HG02678 (cell line): ENCODE results near the gene MARK4.
"Not testable (repeated sequence)": the region's sequence is repeated elsewhere in the genome, so short reads cannot be mapped to it uniquely, and the experiment has no call there.

Experiments
- ATAC-seq: cut with Tn5 transposase; IDR thresholded peaks from one replicate; pipeline ENCODE4 v1.9.1; 2021; ENCODE audit warnings: mild to moderate bottlenecking, moderate library complexity; ENCODE audit not compliant: unreplicated experiment

MARK4 gene

DNA sequence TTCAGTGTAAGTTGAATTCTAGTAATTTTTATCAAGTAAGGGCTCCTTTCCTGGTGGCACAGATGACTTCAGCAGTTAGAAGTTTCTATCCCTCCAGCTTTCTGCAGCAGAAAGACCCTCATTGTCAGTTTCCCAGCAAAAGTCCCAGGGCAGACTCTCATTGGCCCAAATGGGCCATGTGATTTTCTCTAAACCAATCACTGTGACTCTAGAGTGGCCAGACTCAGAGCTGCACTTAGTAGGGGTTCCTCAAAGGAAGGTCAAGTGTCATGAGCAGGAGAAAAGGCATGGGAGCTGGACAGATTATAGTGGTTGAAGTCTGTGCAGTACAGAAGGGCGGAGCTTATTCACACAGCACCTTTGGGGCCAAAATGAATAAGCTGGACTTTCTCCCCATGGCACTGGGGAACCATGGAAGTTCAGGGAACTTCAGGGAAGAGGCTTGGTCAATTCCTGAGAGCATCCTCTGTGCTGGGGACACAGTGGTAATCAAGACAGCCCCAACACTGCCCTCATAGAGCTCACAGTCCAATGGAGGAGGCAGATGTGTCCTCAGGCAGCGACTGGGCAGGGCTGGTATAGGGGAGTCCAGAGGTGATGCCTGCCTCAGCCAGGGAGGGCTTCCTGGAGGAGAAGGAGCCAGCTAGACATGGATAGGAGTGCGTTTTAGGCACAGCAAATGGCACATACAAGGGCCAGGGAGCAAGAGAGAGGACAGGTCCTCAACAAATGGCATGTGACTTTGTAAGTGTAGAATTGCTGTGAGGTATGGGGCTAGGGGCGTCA, 53.3 kb downstream of the MARK4 start:
- ATAC-seq = no peak

DNA sequence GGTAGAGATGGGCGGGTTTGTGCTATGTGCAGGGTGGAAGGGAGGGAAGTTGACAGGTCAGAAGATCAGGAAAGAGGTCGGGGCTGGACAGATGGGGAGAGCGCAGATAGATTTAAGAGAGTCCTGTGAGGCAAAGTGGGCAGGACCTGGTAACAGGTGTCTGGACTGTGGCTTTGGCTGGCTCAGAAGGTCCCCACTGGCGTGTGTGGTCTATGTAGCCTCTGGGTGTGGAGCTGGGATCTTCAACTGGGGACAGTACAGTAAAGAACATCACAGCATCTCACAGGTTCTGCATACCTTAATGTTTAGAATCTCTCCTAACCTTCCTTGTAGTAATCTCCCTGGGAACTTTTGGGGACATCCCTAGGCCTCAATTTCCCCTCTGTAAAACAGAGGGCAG, 53.9 kb downstream of the MARK4 start:
- ATAC-seq = no peak

DNA sequence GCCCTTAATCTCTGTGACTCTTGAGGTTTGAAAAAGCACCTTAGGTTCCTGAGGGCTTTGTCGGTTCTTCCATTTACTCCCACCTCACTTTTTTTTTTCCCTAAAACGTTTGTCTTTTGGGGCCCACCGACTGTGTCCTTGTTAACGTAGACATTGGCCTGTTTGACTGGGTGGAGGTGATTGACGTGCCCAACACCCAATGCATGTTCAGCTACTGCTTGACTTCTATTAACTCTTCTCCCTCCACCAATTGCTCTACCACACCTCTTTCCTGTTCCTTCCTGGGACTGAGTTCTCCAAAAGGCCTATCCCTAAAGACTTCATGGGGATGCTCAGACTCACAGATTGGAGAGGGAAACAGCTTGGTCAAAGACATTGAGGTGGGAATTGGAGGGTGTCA, 54.4 kb downstream of the MARK4 start:
- ATAC-seq = no peak

DNA sequence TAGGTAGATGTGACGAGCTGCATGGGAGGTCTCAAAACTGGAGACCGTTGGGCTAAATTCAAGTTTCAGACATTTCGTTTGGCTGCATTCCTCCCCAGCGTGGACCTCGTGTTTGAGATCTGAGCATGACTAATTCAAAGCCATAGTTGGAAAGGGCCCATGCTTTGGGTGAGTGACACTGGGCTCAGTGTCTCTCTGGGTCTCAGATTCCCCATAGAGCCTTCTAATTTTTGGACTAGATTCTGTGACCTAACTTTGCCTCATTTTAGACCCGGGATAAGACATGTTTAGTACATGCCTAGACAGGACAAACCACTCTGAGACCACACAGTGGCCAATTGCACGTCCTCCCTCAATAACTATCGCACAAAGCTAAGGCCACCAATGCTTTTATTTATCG, 55.0 kb downstream of the MARK4 start:
- ATAC-seq = no peak

DNA sequence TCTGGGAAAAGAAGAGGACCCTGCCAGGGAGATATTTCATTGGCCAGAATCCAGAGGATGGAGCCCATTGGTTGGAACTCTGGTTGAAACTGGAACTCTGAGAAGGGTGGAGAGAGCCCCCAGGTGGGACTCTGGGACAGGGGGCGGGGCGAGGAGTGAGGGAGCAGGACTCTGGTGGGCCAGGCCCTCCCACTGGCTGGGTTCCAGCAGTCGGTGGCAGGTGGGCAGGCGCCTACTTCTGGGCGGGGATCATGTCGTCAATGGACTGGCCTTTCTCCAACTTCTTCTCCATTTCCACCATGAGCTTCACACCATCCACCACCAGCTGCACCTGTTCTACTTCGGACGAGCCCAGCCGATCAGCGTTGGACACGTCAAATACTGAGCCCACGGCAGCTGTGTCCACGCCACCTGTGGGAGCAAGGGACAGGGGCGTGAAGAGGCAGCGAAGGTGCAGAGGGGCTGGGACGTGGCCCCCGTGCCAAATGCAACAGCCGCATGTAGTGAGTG, 55.5 kb downstream of the MARK4 start:
- ATAC-seq = no peak

DNA sequence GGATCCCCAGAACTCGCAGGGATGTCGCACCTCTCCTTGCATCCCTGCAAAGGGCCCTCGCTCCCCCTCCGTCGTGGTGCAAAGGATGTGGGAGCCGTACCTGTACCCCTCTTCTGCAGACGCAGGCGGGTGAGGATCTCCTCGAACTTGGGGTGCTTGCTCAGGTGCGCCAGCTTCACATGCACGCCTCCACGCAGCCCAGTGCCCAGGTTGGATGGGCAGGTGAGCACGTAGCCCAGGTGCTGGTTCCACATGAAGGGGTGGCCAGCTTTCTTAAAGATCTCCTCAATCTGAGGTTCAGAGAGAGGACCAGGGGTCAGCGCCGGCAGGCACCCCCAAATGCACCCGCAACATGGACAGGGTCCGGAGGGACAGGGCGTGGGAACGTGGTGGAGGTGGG, 56.3 kb downstream of the MARK4 start:
- no peak for ATAC-seq

DNA sequence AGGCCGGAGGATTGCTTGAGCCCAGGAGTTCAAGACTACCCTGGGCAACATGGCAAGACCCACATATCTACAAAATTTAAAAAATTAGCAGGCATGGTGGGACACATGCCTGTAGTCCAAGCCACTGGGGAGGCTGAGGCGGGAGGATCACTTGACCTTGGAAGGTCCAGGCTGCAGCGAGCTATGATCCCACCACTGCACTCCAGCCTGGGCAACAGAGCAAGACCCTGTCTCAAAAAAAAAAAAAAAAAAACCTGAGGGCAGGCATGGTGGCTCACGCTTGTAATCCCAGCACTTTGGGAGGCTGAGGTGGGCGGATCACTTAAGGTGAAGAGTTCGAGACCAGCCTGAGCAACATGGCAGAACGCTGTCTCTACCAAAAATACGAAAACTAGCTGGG, 58.3 kb downstream of the MARK4 start:
- not testable (repeated sequence) for ATAC-seq

DNA sequence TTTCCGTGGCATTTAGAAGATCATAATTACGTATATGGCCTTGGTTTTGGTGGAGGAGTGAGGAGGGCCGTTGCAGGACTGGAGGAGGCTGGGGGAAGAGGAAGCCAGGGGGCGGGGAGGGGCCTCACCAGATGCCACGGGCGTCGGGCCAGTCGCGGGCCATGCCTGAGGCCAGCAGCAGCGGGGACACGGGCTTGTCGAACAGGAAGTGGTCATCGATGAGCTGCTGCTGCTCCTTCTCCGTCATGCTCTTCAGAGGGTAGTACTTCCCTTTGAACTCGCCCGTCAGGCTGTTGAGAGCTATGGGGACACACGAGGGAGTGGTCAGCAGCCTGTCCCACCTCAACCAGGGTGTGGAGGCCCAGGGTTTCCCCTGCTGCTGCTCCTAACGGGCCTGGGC, 60.5 kb downstream of the MARK4 start:
- ATAC-seq = no peak

DNA sequence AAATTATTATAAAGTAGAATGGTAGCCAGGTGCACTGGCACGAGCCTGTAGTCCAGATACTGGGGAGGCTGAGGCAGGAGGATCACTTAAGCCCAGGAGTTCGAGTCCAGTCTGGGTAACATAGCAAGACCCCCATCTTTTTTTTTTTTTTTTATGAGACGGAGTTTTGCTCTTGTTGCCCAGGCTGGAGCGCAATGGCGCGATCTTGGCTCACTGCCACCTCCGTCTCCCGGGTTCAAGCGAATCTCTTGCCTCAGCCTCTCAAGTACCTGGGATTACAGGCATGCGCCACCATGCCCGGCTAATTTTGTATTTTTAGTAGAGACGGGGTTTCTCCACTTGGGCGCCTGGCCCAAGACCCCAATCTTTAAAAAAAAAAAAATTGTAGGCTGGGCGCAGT, 61.2 kb downstream of the MARK4 start:
- ATAC-seq = not testable (repeated sequence)

DNA sequence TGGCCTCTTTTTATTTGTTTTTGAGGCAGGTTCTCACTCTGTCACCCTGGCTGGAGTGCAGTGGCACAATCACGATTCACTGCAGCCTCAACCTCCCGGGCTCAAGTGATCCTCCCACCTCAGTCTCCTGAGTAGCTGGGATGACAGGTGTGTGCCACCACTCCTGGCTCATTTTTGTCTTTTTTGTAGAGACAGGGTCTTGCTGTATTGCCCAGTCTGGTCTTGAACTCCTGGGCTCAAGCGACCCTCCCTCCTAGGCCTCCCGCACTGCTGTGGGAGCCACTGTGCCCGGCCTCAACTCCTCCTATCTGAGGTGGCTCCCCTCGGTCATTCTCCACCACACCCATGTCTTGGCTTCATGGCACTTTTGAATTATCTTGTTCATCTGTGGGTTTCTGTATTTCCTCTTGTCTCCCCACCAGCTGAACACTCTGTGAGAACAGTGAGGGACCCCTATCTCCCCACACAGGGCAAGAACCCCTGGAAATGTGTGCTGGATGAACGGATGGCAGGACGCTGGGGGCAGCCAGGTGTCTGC, 63.7 kb downstream of the MARK4 start:
- no peak for ATAC-seq

DNA sequence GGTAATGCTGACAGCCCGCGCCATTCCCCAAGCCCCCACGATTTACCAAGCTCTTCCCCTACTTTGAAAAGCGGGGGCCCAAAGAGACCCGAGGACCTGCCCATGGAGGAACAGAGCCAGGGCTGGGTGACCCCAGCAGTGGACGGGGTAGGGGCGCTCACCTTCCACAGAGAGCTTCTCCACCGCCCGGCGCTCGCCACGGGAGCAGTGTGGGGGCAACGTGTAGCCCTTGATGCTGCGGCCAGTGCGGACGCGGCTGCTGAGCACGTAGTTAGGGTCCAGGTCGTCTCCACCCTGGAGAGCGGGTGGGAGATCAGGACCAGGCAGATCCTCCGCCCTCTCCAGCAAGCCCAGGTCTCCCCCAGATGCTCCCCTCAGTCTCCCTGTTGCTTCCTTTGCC, 64.2 kb downstream of the MARK4 start:
- no peak for ATAC-seq

DNA sequence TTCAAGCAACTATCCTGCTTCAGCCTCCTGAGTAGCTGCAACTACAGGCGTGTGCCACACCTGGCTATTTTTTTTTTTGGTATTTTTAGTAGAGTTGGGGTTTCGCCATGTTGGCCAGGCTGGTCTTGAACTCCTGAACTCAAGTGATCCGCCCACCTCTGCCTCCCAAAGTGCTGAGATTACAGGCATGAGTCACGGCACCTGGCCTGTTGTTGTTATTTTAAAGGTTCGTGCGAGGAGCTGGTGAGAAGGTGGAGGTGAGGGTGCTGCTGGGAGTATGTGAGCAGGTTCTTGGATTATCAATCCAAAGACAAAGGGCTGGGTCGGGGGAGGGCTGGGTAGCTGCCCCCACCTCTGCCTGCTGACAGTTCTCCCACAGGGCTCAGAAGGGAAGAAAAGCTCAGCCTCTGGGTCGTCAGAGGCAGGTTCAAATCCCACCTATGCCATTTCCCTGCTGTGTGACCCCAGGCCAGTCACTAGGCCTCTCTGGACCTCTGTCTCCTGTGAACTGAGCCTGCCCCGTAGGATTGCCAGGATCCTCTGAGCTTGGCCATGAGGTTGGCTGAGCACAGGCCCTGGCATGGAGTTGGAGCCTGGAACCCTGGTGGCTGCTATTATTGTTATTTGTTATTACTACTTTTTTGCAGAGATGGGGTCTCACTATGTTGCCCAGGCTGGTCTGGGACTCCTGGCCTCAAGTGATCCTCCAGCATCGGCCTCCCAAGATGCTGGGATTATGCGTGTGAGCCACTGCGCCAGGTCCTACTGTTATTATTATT, 70.1 kb downstream of the MARK4 start:
- ATAC-seq = no peak

DNA sequence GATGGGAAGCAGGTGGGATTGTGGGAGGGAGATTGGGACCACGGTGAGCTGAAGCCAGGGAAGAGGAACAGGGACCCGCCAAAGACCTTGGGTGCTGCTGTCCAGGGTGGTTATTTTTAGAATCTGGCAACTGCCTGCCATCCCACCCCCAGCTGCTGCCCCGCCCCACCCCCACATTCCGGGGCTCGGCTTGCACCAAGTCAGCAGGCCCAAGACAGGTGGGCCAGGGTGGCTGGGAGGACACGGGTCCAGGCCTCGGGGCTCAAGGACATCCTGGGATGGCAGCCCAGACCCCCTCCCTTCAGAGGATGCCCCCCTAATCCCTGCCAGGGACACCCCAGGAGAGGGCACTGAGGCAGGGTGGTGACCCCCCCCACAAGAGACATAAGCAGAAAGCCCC, 70.8 kb downstream of the MARK4 start:
- ATAC-seq = no peak

DNA sequence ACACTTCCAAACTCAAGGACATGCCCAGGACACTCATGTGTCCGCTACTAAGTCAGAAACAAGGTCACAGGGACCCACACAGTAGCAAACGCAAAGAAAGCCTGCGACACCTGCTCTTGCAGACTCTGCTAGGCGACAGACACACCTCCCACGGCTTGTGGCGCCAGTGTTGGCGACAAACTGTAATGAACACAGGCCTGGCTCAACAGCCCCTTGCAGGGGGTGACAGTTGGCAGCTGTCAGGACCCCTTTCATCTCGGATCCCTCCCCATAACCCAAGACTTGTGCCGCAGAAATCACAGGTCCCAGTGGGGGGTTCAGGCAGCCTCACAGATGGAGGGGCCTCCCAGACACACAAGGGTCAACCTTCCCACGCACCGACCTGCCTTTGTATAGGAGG, 71.2 kb downstream of the MARK4 start:
- ATAC-seq = no peak

DNA sequence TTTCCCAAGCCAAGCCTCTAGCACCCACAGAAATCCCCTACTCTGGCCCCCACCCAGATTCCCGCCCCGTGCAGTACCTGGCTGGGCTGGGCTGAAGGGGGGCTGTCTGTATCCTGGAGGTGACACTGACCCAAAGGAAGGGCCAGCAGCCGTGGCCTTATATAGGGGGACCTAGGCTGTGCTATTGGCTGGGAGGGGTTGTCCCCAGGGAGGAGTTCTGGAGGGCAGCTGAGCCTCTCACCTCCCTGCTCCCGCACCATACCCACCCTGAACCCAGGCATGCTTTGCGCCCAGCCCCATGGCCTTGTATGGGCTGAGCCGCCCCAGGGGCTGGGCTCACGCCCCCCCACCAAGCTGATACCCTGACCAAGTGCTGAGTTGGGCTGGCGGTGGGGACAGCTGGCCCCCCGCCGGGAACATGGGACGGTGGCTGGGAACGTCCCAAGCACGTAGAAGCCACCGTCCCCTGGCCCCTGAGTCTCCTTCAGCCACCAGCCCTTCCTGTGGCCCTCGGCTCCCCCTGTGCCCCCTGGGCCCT, 71.7 kb downstream of the MARK4 start, which contains the start of gene CKM:
CKM (minus strand) TSS at position 132 of the 538 bp plus-strand sequence. CDS start 3,162 bp downstream, outside the sequence.
- ATAC-seq = no peak

DNA sequence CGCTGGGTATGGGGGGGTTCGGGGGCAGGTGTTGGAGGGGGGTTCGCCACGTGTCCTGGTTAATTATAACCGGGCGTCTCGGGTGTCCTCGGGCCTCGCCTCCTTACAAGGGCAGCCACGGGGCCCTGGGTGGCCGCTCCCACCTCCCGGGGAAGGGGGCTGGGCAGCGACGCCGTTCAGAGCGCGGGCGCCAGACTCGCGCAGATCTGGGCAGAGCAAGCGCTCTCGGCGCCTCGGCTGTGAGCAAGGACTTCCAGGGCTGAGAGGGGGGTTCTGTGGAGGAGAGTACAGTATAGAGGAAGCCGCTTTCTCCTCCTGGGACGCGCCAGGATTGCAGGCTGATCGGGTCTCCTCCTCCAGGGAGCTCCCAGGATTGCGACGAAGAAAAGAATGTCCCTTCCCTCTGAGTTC, 72.6 kb downstream of the MARK4 start:
- no peak for ATAC-seq

DNA sequence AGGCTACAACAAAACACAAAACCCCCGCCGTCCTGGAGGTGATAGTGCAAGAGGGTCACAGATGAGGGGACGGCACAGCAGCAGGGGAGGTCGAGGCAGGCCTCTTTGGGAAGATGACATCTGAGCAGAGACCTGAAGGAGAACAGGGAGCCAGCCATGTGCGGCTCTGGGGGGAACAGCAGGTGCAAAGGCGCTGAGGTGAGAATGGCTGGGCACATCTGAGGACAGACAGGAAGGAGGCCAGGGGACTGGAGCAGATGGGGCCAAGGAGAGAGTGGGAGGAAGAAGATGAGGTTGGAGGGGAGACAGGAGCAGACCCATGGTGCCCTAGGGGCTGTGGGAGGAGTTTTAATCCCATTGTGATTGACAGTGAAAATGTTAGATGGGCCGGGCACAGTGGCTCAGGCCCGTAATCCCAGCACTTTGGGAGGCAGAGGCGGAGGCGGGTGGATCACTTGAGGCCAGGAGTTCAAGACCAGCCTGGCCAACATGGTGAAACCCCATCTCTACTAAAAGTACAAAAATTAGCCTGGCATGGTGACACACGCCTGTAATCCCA, 73.4 kb downstream of the MARK4 start:
- no peak for ATAC-seq

DNA sequence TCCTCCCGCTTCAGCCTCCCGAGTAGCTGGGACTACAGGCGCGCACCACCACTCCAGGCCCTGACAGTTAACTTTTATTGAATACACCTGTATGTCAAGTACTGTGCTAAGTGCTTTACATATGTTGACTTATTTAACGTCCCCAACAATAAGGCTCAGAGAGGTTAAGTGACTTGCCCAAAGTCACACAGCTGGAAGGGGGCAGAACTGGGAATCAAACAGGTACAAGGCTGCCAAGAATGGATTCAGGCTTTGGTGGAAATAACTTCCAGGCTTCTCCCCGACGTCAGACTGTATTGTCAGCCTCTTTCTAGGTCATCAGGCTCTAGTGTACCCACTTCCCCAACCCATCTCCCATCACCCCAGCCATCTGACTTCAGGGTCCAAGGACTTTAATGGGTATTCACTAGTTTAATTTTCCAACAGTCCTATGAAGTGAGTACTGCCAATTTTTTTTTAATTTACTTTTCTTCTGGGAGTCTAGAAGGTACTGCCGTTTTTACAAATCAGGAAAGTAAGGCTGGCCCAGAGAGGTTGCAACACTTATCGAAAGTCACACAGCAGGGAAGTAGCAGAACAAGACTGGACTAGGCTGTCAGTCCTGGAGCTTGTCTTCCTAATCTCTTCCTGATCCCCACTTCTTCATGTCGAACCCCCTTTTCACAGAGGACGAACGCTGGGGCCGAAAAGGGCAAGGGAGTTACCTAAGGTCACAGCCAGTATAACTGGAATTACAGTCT, 76.5 kb downstream of the MARK4 start:
- ATAC-seq = no peak

DNA sequence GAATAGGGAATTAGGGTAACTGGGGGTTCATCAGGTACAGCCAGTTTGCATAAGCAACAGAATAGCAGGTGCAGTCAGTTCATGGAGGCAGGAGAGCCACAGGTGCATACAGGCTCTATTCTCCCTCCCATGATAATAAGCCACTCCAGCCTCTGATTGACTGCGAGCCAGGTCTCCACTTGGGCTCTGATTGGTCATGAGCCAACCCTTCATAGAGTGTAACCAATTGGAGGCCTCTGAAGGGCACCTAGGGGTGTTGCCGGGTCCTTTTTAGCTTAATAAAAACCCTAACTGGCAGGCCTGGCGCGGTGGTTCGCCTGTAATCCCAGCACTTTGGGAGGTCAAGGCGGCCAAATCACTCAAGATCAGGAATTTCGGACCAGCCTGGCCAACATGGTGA, 80.3 kb downstream of the MARK4 start:
- no peak for ATAC-seq

DNA sequence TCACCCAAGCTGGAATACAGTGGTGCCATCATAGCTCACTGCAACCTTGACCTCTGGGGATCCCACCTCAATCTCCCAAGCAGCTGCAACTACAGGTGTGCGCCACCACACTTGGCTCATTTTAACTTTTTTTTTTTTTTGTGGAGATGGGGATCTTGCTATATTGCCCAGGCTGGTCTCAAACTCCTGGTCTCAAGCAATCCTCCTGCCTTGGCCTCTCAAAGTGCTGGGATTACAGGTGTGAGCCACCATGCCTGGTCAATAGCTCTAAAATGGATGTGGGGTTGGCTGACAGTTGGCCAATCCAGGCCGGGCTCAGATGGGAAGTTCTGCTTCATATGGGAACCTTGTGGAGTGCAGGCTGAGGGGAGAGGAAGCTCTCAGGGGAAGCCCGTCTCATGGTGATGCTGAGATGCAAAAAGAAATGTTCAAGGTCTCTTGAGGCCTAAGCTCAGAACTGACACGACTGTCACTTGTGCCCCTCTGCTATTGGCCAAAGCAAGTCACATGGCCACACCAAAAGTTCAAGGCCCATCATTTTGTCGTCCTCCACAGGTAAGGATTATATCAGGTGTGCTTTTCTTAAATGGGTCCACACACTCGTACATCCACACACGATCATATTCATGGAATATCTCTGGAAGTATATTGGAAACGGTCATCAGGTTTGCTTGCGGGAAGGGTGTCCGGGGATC, 82.7 kb downstream of the MARK4 start:
- ATAC-seq = no peak
